H1 (cell line): Measurements from ENCODE around the gene PLCB4. TPM values are rescaled to one million over a fixed set of nuclear protein-coding genes. Genes with fewer than 3 reads are reported as not detected.

Experiments used
- CTCF ChIA-PET: fragments of 300-600 bp; sonication (Branson Sonifier 250); formaldehyde crosslinking; loops from one replicate; lab custom pipeline; 2021; ENCODE audit not compliant: partially characterized antibody; lab: Charles Lee
- POLR2A ChIA-PET: fragments of 300-600 bp; sonication (Branson Sonifier 250); formaldehyde crosslinking; loops from one replicate; lab custom pipeline; 2021; ENCODE audit warnings: inconsistent platforms; ENCODE audit not compliant: partially characterized antibody; lab: Charles Lee
- DNase-seq, 2 experiments: peaks; one replicate each; pipeline versions ENCODE4 v3.0.0 to v3.0.0-alpha.2; 2010 to 2022; ENCODE audit warnings: low spot score in 2 of 2, low read depth in 1 of 2, mixed read lengths in 1 of 2
- FAIRE-seq: peaks from 2 replicates; lab custom pipeline; 2011; peaks lifted over from hg19 to GRCh38; lab: Jason Lieb, UNC
- H2AFZ ChIP-seq: 2 replicates; pipeline ENCODE4 v1.8.1; 2012; ENCODE audit warnings: low read length, inconsistent platforms
- H2AK5ac ChIP-seq: 2 replicates; pipeline ENCODE4 v1.6.1; 2013; ENCODE audit warnings: low read depth, low read length
- H2BK120ac ChIP-seq: replicated peaks from 2 replicates; pipeline ENCODE3; 2013; ENCODE audit warnings: low read depth, low read length, inconsistent platforms
- H2BK12ac ChIP-seq: 2 replicates; pipeline ENCODE4 v1.6.1; 2013; ENCODE audit warnings: low read depth, low read length
- H2BK15ac ChIP-seq: 2 replicates; pipeline ENCODE4 v1.6.1; 2013; ENCODE audit warnings: low read length
- H2BK20ac ChIP-seq: 2 replicates; pipeline ENCODE4 v1.6.1; 2013; ENCODE audit warnings: low read length
- H2BK5ac ChIP-seq: 2 replicates; pipeline ENCODE4 v1.6.1; 2013; ENCODE audit warnings: low read depth, low read length
- H3K14ac ChIP-seq: 2 replicates; pipeline ENCODE4 v1.6.1; 2013; ENCODE audit warnings: inconsistent platforms; ENCODE audit not compliant: insufficient read length
- H3K18ac ChIP-seq: 2 replicates; pipeline ENCODE4 v1.6.1; 2013; ENCODE audit warnings: low read length; ENCODE audit errors: extremely low read depth
- H3K23ac ChIP-seq: 2 replicates; pipeline ENCODE4 v1.6.1; 2013; ENCODE audit warnings: inconsistent platforms; ENCODE audit not compliant: insufficient read length
- H3K23me2 ChIP-seq: 2 replicates; pipeline ENCODE4 v1.6.1; 2013; ENCODE audit warnings: low read depth, low read length
- H3K27ac ChIP-seq: 2 replicates; pipeline ENCODE4 v1.6.1; 2011; ENCODE audit warnings: low read depth, low read length, inconsistent platforms
- H3K27me3 ChIP-seq, 4 experiments: replicated peaks in 1 of 4; 1 replicate in 1 of 4; 2 replicates in 3 of 4; pipeline versions ENCODE4 v1.6.1 to v1.8.1; 2011 to 2013; ENCODE audit warnings: low read length in 3 of 4, mild to moderate bottlenecking in 3 of 4, inconsistent platforms in 2 of 4, mixed read lengths in 2 of 4, moderate library complexity in 1 of 4; ENCODE audit not compliant: control insufficient read depth in 3 of 4, insufficient read depth in 3 of 4; ENCODE audit errors: extremely low read depth in 1 of 4
- H3K36me3 ChIP-seq, 4 experiments: 2 replicates each; pipeline versions ENCODE4 v1.6.1 to v1.8.1; 2011 to 2013; ENCODE audit warnings: mild to moderate bottlenecking in 4 of 4, low read length in 3 of 4, moderate library complexity in 2 of 4, control low read depth in 1 of 4, inconsistent platforms in 1 of 4; ENCODE audit not compliant: insufficient read depth in 4 of 4, control insufficient read depth in 2 of 4
- H3K4ac ChIP-seq: replicated peaks from 2 replicates; pipeline ENCODE3; 2013; ENCODE audit warnings: low read length, low read depth, mixed read lengths, inconsistent platforms; ENCODE audit not compliant: insufficient read length
- H3K4me1 ChIP-seq, 4 experiments: replicated peaks in 1 of 4; 1 replicate in 1 of 4; 2 replicates in 3 of 4; pipeline versions ENCODE4 v1.6.1 to v1.8.1; 2011 to 2013; ENCODE audit warnings: low read length in 3 of 4, inconsistent platforms in 2 of 4, mixed read lengths in 1 of 4; ENCODE audit not compliant: insufficient read depth in 4 of 4, control insufficient read depth in 3 of 4
- H3K4me2 ChIP-seq, 2 experiments: 2 replicates each; pipeline versions ENCODE4 v1.6.1 to v1.8.1; 2011 to 2013; ENCODE audit warnings: low read depth in 2 of 2, low read length in 2 of 2, control low read depth in 1 of 2, inconsistent platforms in 1 of 2, mild to moderate bottlenecking in 1 of 2; ENCODE audit not compliant: insufficient read depth in 1 of 2
- H3K4me3 ChIP-seq, 4 experiments: fragments of 200-600, 300-600 bp in 1 of 4; sonication (generic), shearing (Covaris generic), sonication (Bioruptor Twin) in 1 of 4; 2 replicates each; pipeline versions ENCODE4 v1.5.1 to v1.8.1; 2011 to 2016; ENCODE audit warnings: low read length in 4 of 4, low read depth in 3 of 4, control low read depth in 2 of 4, inconsistent platforms in 2 of 4, mild to moderate bottlenecking in 2 of 4, mixed read lengths in 1 of 4, moderate library complexity in 1 of 4; ENCODE audit not compliant: insufficient read depth in 2 of 4; ENCODE audit errors: extremely low read depth in 1 of 4
- H3K56ac ChIP-seq: replicated peaks from 2 replicates; pipeline ENCODE3; 2013; ENCODE audit warnings: low read depth, mild to moderate bottlenecking, mixed read lengths, low read length, inconsistent platforms; ENCODE audit not compliant: insufficient read length
- H3K79me1 ChIP-seq: 2 replicates; pipeline ENCODE4 v1.6.1; 2013; ENCODE audit warnings: low read depth, low read length, control low read depth
- H3K79me2 ChIP-seq, 2 experiments: 2 replicates each; pipeline versions ENCODE4 v1.6.1 to v1.8.1; 2012 to 2013; ENCODE audit warnings: low read length in 2 of 2, mild to moderate bottlenecking in 2 of 2, inconsistent platforms in 1 of 2; ENCODE audit not compliant: insufficient read depth in 2 of 2, control insufficient read depth in 1 of 2
- H3K9ac ChIP-seq, 4 experiments: replicated peaks in 1 of 4; 1 replicate in 1 of 4; 2 replicates in 3 of 4; pipeline versions ENCODE4 v1.6.1 to v1.8.1; 2011 to 2013; ENCODE audit warnings: low read depth in 3 of 4, low read length in 3 of 4, control low read depth in 2 of 4, mild to moderate bottlenecking in 2 of 4, moderate library complexity in 2 of 4, inconsistent platforms in 1 of 4; ENCODE audit errors: extremely low read depth in 1 of 4
- H3K9me3 ChIP-seq, 2 experiments: 2 replicates each; pipeline versions ENCODE4 v1.6.1 to v1.8.1; 2012 to 2013; ENCODE audit warnings: mild to moderate bottlenecking in 2 of 2, moderate library complexity in 2 of 2, control low read depth in 1 of 2, inconsistent platforms in 1 of 2, low read depth in 1 of 2, low read length in 1 of 2, mixed read lengths in 1 of 2; ENCODE audit not compliant: insufficient read depth in 2 of 2
- H4K20me1 ChIP-seq, 2 experiments: replicated peaks in 1 of 2; 2 replicates each; pipeline versions ENCODE3 to v1.8.1; 2011 to 2013; ENCODE audit warnings: inconsistent platforms in 2 of 2, low read length in 2 of 2, mild to moderate bottlenecking in 1 of 2; ENCODE audit not compliant: insufficient read depth in 2 of 2, control insufficient read depth in 1 of 2
- H4K5ac ChIP-seq: 2 replicates; pipeline ENCODE4 v1.6.1; 2013; ENCODE audit warnings: low read length, low read depth, mixed read lengths, inconsistent platforms; ENCODE audit not compliant: insufficient read length
- H4K8ac ChIP-seq: 2 replicates; pipeline ENCODE4 v1.8.0; 2013; ENCODE audit warnings: mild to moderate bottlenecking, moderate library complexity, low read length, inconsistent platforms; ENCODE audit not compliant: insufficient read depth; ENCODE audit errors: extremely low read depth
- H4K91ac ChIP-seq: replicated peaks from 2 replicates; pipeline ENCODE3; 2013; ENCODE audit warnings: low read length, mixed read lengths, inconsistent platforms; ENCODE audit not compliant: insufficient read length
- ASH2L ChIP-seq: fragments of 200-600, 300-600 bp; sonication (generic); IDR thresholded peaks from one replicate; pipeline ENCODE4 v1.7.1; 2017; ENCODE audit warnings: low read length
- NANOG ChIP-seq: IDR thresholded peaks from 2 replicates; pipeline ENCODE4 v1.6.1; 2011; ENCODE audit warnings: low read length, low read depth, mild to moderate bottlenecking, inconsistent platforms; ENCODE audit not compliant: insufficient read depth, poor library complexity, severe bottlenecking
- TCF12 ChIP-seq: IDR thresholded peaks from 2 replicates; pipeline ENCODE4 v1.6.1; 2011; ENCODE audit warnings: low read depth, mild to moderate bottlenecking, low read length
- WGBS, 2 experiments: shearing (Covaris generic) in 1 of 2; methylation state at CpG; one replicate each; pipeline versions ENCODE4 v1.1.6 to v1.1.7; 2013 to 2015; ENCODE audit warnings: low lambda C conversion rate in 2 of 2, mixed read lengths in 2 of 2, inconsistent platforms in 1 of 2, low coverage in 1 of 2, missing lambda C conversion rate in 1 of 2; ENCODE audit not compliant: insufficient replicate concordance in 2 of 2, insufficient coverage in 1 of 2, insufficient read length in 1 of 2; ENCODE audit errors: extremely low coverage in 1 of 2, missing lambda C conversion rate in 1 of 2; 5-methylcytosine and 5-hydroxymethylcytosine counted together
- polyA plus RNA-seq, 7 experiments: library from polyadenylated mRNA; depleted of rRNA in 3 of 7; stranded (reverse) in 5 of 7; unstranded in 2 of 7; fragments of >200 nt in 5 of 7; fragments of 200-250 nt in 2 of 7; gene quantifications; 1 replicate in 5 of 7; 2 replicates in 1 of 7; 4 replicates in 1 of 7; pipeline versions ENCODE4 v1.2.1 to v1.2.3, GENCODE V29; 2011 to 2013; ENCODE audit warnings: missing spikeins in 2 of 7, mixed read lengths in 2 of 7
- total RNA-seq: library from RNA; stranded (reverse); fragmentation: NEBNext Ultra II Directional; extraction: Animal tissue kit (Norgen Biotek cat#: 25700); gene quantifications from 2 replicates; pipeline ENCODE4 v1.2.1, GENCODE V29; 2021

Gene PLCB4
- total and polyA plus RNA-seq, 2 of the 8 experiments (the other 6 are each of a cell fraction or from before 2014, with no cell fraction given) = 3.2 to 14.1 TPM

- Histone ChIP-seq H2BK15ac (no peak overlapping the region), H2BK120ac (no peak overlapping the region), H3K4me3 (no peak overlapping the region), H3K79me1 (no peaks in the 10 kb centered on the region), H3K79me2 (no peaks in the 10 kb centered on the region), H3K14ac (no peak overlapping the region), H3K18ac (no peak overlapping the region), H2AFZ (no peak overlapping the region), H4K8ac (no peak overlapping the region), H3K9ac (no peak overlapping the region), H3K9me3 (no peaks in the 10 kb centered on the region), H2AK5ac (no peak overlapping the region), H4K20me1 (no peaks in the 10 kb centered on the region), H3K27me3 (no peaks in the 10 kb centered on the region), H3K4ac (no peak overlapping the region), H4K5ac (no peak overlapping the region), H3K4me1 (peaks cover 0 to 2% (median 0%) of the 10 kb centered on the region in 4 experiments; a peak in 1 of 7 replicates), H3K4me2 (no peak overlapping the region), H3K27ac (no peak overlapping the region), H3K23me2 (no peaks in the 10 kb centered on the region), H3K36me3 (no peaks in the 10 kb centered on the region), H3K56ac (no peak overlapping the region), H2BK12ac (no peak overlapping the region), H2BK20ac (no peak overlapping the region), H3K23ac (no peak overlapping the region), H4K91ac (no peak overlapping the region), H2BK5ac (no peak overlapping the region)
- CTCF ChIA-PET = interaction anchor here (1.0 kb wide), 1 partner anchor 12 kb away, joined by 4 read pairs; no protein-coding TSS in a partner anchor
- no peak for TF ChIP-seq ASH2L
- no peak for TF ChIP-seq NANOG
- TF ChIP-seq TCF12 = no peak
- 92% methylated on average over 1 of the region's 1 CpG; no CpG with 5 or more reads in 1 of the 2 experiments for WGBS, 2 experiments
- DNase-seq (no peak), FAIRE-seq (no peak)
- POLR2A ChIA-PET = no interaction called here
Measured at GRCh38 chr20:9110365-9110764, 41.5 kb downstream of the PLCB4 start.
